ENCODE results near the gene CDC42EP2.

DNA sequence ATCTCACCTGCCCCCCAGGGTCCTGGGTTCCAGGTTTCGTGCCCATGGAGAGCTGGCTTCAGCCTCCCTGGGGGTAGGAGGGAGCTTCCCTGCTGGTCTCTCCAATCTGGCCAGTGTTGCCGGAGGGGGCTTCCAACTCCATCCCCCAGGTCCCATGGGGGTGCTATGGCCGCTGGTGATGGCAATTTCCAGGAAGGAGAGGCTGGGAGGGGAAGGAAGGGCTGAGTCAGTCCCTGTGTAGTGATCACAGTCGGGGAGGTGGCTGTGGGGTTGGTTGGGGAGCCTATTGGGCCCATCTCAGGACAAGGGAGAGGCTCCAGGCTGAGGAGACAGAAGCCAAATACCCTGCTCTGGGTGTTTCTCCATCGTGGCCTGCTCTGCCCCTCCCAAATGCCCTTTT, 5.7 kb upstream of the CDC42EP2 start:
- TF ChIP-seq SUZ12 (IDR thresholded peaks at IDR 0.05; ENCODE audit: extremely low read depth, insufficient read depth, insufficient read length) (no peak), ZNF274 (IDR thresholded peaks at IDR 0.05; ENCODE audit: low read depth, low read length) (no peak)
